Measurements from ENCODE around the gene CYFIP2. TPM values are rescaled to one million over a fixed set of nuclear protein-coding genes. Genes with fewer than 3 reads are reported as not detected.

CYFIP2 gene
- total RNA-seq, 1 experiment from 2014 or later: 45.1 TPM

DNA sequence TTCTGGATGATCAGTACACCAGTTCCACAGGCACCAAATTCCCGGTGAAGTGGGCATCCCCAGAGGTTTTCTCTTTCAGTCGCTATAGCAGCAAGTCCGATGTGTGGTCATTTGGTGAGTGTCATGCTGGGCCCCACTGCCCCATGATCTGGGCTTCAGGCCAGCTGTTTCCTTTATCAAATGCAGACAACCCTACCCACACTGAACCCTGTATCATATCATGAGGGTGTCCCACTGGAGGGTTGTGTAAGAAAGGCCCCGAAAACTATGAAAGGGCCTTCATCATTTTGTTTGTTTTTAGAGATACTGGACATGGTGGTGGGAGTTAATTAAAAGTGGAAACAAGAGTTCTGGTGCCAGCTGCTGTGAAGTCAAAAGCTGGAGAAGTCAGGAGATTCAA lies 20.0 kb upstream of the CYFIP2 start:
- Histone ChIP-seq H3K4me3 (replicated peaks in 1 of 2; ENCODE audit: low read depth in 1 of 2, low read length in 2 of 2) (no peak overlapping the region), H3K9ac (ENCODE audit: low read length) (no peak overlapping the region), H3K9me2 (ENCODE audit: insufficient read depth) (no peaks in the 10 kb centered on the region), H3K27ac (ENCODE audit: low read depth, low read length) (no peak overlapping the region), H3K4me2 (ENCODE audit: low read length) (0 out of 2 replicates have a peak overlapping the region, but pooled peaks have one; percentile 26), H2AFZ (ENCODE audit: low read depth, low read length, poor library complexity, severe bottlenecking) (no peak overlapping the region), H3K4me1 (ENCODE audit: control insufficient read depth in 1 of 2, insufficient read depth in 2 of 2, low read length in 2 of 2) (peaks cover 2 to 8% of the 10 kb centered on the region in 2 experiments; a peak in 3 of 4 replicates), H3K36me3 (ENCODE audit: control insufficient read depth in 1 of 2, insufficient read depth in 2 of 2, low read length in 2 of 2) (no peaks in the 10 kb centered on the region), H3K27me3 (ENCODE audit: insufficient read depth, low read length) (no peaks in the 10 kb centered on the region), H3K79me2 (ENCODE audit: insufficient read depth, low read length) (no peaks in the 10 kb centered on the region), H4K20me1 (ENCODE audit: insufficient read depth) (no peaks in the 10 kb centered on the region), H3K9me3 (ENCODE audit: control insufficient read depth in 1 of 2, insufficient read depth in 1 of 2, low read depth in 1 of 2, low read length in 2 of 2) (no peaks in the 10 kb centered on the region)
- TF ChIP-seq ZNF274 (IDR thresholded peaks at IDR 0.05; ENCODE audit: low read depth, low read length) (no peak), SIN3A (IDR thresholded peaks at IDR 0.05; ENCODE audit: low read depth) (no peak), CBX3 (IDR thresholded peaks at IDR 0.05; ENCODE audit: low read depth) (no peak), CEBPB (IDR thresholded peaks at IDR 0.05; ENCODE audit: low read depth) (no peak), ELF1 (IDR thresholded peaks at IDR 0.05; ENCODE audit: borderline replicate concordance, low read depth) (no peak), POLR2A (IDR thresholded peaks at IDR 0.05; ENCODE audit: borderline replicate concordance, extremely low read depth, insufficient read depth, insufficient read length) (no peak), EGR1 (IDR thresholded peaks at IDR 0.05; ENCODE audit: low read depth) (no peak), EZH2 (IDR thresholded peaks at IDR 0.05) (no peak), TCF7L2 (IDR thresholded peaks at IDR 0.05; ENCODE audit: borderline replicate concordance, extremely low read depth, insufficient read depth, insufficient read length) (no peak), YY1 (IDR thresholded peaks at IDR 0.05; ENCODE audit: extremely low read depth, insufficient replicate concordance, low read depth, low read length) (no peak), SP1 (IDR thresholded peaks at IDR 0.05; ENCODE audit: low read depth) (no peak), EZH2phosphoT487 (IDR thresholded peaks at IDR 0.05; ENCODE audit: borderline replicate concordance) (no peak), RAD21 (IDR thresholded peaks at IDR 0.05; ENCODE audit: low read depth) (no peak), JUND (IDR thresholded peaks at IDR 0.05) (no peak)
- TF ChIP-seq, protein P1, sequence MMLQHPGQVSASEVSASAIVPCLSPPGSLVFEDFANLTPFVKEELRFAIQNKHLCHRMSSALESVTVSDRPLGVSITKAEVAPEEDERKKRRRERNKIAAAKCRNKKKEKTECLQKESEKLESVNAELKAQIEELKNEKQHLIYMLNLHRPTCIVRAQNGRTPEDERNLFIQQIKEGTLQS (IDR thresholded peaks at IDR 0.05): no peak
- TF ChIP-seq, protein P2, sequence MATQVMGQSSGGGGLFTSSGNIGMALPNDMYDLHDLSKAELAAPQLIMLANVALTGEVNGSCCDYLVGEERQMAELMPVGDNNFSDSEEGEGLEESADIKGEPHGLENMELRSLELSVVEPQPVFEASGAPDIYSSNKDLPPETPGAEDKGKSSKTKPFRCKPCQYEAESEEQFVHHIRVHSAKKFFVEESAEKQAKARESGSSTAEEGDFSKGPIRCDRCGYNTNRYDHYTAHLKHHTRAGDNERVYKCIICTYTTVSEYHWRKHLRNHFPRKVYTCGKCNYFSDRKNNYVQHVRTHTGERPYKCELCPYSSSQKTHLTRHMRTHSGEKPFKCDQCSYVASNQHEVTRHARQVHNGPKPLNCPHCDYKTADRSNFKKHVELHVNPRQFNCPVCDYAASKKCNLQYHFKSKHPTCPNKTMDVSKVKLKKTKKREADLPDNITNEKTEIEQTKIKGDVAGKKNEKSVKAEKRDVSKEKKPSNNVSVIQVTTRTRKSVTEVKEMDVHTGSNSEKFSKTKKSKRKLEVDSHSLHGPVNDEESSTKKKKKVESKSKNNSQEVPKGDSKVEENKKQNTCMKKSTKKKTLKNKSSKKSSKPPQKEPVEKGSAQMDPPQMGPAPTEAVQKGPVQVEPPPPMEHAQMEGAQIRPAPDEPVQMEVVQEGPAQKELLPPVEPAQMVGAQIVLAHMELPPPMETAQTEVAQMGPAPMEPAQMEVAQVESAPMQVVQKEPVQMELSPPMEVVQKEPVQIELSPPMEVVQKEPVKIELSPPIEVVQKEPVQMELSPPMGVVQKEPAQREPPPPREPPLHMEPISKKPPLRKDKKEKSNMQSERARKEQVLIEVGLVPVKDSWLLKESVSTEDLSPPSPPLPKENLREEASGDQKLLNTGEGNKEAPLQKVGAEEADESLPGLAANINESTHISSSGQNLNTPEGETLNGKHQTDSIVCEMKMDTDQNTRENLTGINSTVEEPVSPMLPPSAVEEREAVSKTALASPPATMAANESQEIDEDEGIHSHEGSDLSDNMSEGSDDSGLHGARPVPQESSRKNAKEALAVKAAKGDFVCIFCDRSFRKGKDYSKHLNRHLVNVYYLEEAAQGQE (IDR thresholded peaks at IDR 0.05; ENCODE audit: low read depth): no peak
- TF ChIP-seq, protein P3, sequence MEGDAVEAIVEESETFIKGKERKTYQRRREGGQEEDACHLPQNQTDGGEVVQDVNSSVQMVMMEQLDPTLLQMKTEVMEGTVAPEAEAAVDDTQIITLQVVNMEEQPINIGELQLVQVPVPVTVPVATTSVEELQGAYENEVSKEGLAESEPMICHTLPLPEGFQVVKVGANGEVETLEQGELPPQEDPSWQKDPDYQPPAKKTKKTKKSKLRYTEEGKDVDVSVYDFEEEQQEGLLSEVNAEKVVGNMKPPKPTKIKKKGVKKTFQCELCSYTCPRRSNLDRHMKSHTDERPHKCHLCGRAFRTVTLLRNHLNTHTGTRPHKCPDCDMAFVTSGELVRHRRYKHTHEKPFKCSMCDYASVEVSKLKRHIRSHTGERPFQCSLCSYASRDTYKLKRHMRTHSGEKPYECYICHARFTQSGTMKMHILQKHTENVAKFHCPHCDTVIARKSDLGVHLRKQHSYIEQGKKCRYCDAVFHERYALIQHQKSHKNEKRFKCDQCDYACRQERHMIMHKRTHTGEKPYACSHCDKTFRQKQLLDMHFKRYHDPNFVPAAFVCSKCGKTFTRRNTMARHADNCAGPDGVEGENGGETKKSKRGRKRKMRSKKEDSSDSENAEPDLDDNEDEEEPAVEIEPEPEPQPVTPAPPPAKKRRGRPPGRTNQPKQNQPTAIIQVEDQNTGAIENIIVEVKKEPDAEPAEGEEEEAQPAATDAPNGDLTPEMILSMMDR (IDR thresholded peaks at IDR 0.05 in 2 of 3, conservative IDR thresholded peaks at IDR 0.05 in 1 of 3; ENCODE audit: borderline replicate concordance in 1 of 3, insufficient read depth in 1 of 3, low read depth in 2 of 3, low read length in 2 of 3): no peak
- TF ChIP-seq, protein P4, sequence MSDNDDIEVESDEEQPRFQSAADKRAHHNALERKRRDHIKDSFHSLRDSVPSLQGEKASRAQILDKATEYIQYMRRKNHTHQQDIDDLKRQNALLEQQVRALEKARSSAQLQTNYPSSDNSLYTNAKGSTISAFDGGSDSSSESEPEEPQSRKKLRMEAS (IDR thresholded peaks at IDR 0.05): no peak
- no TSS peak for BruUV-seq (replicated peaks)
- DNase-seq (ENCODE audit: low read depth, low spot score) (no peak), ATAC-seq (0 out of 2 replicates have a peak, but pooled peaks have one; percentile 22)
- CTCF ChIA-PET: no interaction called here
- intact Hi-C loops (cut with micrococcal nuclease): no loop called here
- RAD21 ChIA-PET (ENCODE audit: low non-redundant PET in 1 of 2, low total read pairs in 2 of 2, uncharacterized antibody in 2 of 2, unreplicated experiment in 2 of 2): no interaction called here
- POLR2A ChIA-PET: no interaction called here

Measured in HCT116 (cell line).